ENCODE measurements around the gene RNF223.

The RNF223 gene

GRCh38 chr1:1024149-1024770 is 49.8 kb downstream of the RNF223 start:
- DNase-seq, result no peak

GRCh38 chr1:1023700-1024099 is 50.4 kb downstream of the RNF223 start:
- DNase-seq, result no peak

- no peak for DNase-seq
Measured at GRCh38 chr1:1022302-1023009, 51.6 kb downstream of the RNF223 start.

- no peak for DNase-seq
Measured at GRCh38 chr1:1021920-1022259, 52.2 kb downstream of the RNF223 start.

GRCh38 chr1:1021010-1021919 is 52.8 kb downstream of the RNF223 start:
- DNase-seq, result no peak
